NCI-H748 (cell line): ENCODE results near the gene IDUA.
A peak's percentile ranks its signal among the peaks of the same experiment; 100 is the strongest.

Experiments
- DNase-seq: peaks from one replicate; lab custom pipeline; 2025; ENCODE audit not compliant: unreplicated experiment; lab: John Stamatoyannopoulos, UW

Gene IDUA

DNA sequence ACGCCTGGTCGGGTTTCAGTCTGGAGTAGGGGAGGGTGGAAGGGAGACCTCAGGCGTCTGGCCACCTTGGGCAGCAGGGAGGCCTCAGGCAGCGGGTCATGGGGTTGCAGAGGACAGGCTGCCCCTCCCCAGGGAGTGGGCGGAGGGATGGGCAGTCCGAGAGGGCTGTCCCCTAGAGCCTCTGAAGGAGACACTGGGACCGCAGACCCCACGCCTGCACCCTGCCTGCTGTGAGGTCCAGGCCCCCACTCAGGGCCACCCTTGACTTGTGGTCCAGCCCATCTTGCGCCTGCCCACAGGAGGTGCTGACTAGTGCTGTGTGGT, 41.0 kb downstream of the IDUA start:
- no peak for DNase-seq

- DNase-seq = no peak
Observed at GRCh38 chr4:1028574-1029220, 41.9 kb downstream of the IDUA start.

GRCh38 chr4:1029529-1029928, 42.7 kb downstream of the IDUA start:
- DNase-seq = no peak

GRCh38 chr4:1030031-1030430, 43.2 kb downstream of the IDUA start:
- no peak for DNase-seq

DNA sequence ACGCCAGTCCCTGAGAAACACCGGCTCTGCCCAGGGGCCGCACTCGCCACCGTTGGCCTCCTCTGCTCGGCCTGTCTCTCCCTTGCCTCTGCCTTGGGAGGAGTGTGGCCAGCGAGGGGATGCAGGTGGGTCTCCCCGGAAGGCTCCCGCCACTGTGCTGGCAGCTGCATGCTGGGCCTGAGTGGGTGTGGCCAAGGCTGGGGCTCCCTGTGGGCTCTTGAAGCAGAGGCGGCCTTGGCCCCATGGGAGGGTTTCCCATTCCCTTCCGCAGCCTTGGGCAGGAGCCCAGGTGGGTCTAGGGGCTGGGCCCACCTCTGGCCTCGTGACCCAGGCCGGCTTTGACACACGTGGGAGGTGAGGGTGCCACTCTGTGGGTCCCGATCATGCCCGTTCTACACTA, 43.7 kb downstream of the IDUA start:
- DNase-seq = no peak

GRCh38 chr4:1031346-1031745, 44.5 kb downstream of the IDUA start:
- DNase-seq = no peak

DNA sequence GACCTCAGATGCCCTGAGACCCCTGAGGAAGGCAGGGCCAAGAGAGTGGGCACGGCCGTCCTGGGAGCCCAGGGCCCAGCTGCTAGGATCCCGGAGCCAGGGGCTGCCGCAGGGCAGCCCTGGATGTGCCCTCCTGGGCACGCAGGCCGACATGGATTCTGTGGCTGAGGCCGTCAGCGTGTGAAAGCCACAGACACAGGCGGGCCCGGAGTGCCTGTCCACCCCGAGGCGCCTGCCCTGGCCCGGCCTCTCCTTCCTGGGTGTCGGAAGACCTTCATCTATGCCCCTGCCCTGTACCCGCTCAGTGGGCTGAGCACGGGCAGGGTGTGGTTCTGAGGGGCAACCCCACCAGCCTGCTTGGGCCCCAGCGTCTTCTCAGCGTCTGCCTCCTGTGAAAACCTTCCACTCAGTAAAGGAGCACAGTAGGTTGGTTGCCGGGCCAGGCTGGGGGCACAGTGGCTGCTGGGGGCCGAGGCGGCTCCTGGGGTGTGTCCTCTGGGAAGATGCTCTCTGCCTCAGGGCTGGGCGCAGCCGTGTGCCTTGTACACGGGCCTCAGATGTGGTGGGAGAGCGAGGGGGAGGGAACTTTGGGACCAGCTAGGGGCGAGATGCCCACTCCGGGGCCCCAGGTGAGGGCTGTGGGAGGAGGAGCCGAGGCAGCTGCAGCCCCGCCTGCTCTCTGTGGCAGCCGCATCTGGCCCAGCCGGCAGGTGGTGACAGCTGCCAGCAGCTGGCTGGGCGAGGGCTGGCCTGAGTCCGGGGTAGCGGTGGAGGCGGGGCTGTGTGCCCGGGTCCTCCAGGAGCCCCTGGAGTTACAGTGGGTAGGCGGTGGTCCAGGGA, 45.3 kb downstream of the IDUA start:
- peak; percentile 26 for DNase-seq

GRCh38 chr4:1032861-1033260, 46.0 kb downstream of the IDUA start:
- no peak for DNase-seq

GRCh38 chr4:1033840-1034551, 47.2 kb downstream of the IDUA start:
- DNase-seq = no peak

- no peak for DNase-seq
Observed at GRCh38 chr4:1035510-1035909, 48.7 kb downstream of the IDUA start.

DNA sequence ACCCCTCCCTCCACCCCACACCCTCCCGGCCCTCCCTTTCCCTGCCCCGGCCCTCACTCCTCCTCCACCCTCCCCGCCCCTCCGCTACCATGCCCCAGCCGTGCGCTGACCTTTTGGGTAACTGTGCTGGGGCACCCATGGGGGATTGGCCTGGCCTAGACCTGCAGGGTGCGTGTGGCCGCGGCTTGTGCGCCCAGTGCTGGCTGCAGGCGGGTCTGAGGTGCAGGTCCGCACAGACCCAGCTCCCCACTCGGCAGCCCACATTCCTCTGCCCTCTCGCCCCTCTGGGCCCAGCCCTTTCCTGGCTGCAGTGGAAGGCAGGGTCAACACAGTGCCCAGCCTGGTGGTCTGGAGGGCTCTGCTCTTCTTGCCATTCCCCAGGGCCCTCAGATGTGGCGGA, 49.3 kb downstream of the IDUA start:
- DNase-seq = no peak

DNA sequence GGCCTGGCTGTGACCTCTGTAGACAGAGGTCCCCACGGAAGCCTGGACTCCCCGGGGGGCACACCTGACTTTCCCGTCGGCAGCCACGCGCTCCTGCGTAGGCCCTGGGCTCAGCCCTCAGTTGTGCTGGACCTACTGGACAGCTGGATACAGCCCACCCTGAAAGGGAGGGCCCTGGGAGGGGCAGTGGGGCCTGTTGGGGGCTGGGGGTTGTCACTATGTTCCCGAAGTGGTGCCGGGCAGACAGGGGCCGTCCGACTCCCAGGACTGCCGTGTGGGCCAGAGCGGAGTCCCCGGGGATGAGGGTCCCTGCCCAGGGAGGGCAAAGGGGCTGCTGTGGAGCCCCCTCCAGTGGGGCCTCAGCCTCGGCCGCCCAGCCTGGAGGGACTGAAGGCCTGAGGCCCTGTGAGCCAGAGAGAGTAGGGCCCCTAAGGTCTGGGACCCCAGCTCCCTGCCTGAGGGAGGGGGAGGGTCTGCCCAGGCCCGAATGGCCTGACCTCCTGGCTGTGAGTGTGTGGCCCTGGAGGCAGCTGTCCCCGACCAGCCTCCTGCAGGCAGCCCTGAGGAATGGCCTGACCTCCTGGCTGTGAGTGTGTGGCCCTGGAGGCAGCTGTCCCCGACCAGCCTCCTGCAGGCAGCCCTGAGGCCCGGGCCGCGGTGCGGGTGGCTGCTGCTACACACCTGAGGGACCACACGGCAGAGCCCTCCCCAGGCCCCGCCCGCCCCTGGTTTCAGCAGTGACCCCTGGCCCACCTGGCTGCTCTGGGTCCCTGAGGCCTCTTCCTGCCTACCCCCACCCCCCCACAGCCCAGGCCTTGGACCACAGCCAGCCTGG, 50.3 kb downstream of the IDUA start:
- DNase-seq = no peak

- no peak for DNase-seq
Observed at GRCh38 chr4:1038948-1039492, 52.2 kb downstream of the IDUA start.

GRCh38 chr4:1039493-1040343, 52.9 kb downstream of the IDUA start:
- DNase-seq = no peak

DNA sequence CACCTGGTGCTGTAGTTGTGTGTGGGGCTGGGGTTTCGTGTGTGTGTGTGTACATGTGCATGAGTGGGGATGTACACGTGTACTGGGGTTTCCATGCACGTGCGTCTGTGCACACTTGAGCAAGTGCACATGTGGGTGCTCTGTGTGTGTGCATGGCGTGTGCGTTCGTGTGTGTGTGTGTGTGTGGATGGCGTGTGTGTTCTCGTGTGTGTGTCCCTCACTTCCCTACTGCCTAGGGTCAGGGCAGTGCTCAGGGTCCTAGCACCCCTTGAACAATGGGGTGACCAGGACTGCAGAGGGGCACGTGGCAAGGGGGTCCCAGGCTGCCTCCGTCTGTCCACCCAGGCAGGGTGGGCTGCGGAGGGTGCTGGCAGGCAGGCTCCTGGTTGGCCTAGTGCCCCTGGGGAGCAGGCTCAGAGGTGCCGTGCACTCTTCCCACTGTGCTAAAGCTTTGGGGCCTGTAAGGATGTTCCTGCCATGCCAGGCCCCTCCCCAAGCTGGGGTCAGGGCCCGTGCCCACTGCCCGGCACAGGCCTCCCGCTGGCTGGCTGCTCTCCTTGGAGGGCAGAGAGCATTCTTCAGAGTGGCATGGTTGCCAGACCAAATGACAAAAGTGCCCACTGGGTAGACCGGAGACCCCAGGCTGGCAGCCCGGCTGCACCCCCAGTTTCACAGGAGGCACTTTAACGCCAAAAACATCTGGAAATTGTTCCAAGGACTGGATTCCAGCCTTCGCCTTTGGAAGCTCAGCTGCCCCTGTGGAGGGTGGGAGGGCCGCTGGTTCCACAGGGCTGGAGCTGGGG, 53.7 kb downstream of the IDUA start:
- no peak for DNase-seq

DNA sequence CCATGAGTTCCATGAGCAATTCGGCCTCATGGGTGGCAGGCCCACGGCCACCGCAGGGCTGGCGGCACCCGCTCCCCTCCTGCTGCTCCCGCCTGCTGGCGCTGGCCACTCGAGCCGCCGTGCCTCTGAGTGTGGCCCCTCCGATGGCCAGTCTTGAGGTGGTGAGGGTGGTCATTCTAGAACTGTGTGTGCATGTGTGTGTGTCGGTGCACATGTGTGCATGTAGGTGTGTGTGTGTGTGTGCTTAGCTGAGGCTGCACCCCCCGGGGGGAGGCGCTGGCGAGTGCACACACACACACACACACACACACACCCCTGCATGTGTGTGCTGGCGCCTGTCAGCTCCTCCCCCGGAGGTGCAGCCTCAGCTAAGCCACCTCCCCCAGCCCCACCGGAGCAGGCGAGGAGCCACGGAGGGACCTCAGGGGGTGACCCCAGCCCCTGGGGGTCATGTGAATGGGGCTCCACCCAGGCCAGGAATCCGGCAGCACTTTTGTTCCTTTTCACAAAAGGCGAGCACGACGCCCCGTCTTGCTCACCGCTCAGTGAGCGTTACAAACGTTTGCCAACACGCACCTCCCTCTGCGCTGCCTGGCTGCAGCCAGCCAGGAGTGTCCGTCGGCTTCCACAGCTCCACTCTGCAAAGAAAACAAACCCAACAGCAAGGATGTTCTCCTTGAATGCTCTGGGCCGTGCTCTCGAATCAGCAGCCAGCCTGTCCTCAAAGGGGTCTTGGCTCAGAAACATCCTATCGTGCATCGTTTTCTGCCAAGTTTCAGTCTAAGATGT, 54.5 kb downstream of the IDUA start:
- DNase-seq = no peak

DNA sequence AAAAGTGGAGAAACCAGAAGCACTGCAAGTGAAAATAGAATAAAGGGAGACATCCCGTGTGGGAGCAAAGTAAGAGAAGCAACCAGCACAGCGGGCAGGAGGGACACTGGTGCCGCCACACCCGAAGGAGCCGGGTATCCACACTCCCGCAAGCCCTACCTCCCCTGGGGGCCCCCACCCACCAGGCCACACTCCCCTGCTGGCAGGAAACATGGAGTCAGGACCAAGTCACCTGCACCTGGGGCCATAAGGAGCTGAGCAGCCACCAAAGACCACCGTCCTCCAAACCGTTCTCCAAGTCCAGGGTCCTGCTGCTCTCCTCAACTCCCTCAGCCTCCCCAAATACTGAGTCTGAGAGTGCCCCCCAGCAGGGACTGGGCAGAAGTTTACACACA, 55.1 kb downstream of the IDUA start:
- no peak for DNase-seq

DNA sequence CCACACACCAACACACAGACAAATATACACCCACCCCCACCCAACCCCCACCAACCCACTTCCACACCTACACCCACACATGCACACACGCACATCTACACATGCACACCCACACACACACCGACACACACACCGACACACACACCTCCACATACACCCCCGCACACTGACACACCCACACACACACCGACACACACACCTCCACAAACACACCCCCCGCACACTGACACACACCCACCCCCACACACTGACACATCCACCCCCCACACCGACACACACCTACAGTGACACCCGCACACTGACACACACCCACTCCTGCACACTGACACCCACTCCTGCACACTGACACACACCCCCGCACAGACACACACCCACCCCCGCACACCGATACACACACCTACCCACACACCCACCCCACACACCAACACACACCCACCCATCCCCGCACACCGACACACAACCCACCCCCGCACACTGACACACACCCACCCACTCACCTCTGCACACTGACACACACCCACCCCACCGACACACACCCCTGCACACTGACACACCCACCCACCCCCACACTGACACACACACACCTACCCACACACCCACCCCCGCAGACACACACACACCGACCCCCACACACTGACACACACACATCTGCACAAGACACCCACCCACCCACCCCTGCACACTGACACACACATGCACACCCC, 55.7 kb downstream of the IDUA start:
- no peak for DNase-seq
